Prostate gland (tissue), 2 donors: ENCODE data around the gene SNX1.

Experiments used
- POLR2AphosphoS5 ChIP-seq: sonication (generic); formaldehyde crosslinking; IDR thresholded peaks from one replicate; pipeline ENCODE4 v1.6.1; 2017; ENCODE audit warnings: antibody characterized with exemption
- TF ChIP-seq, protein P1 (sequence below), 4 experiments: fragments of 200-600 bp in 2 of 4; fragments of 450-650 bp in 2 of 4; sonication (generic) in 2 of 4; IDR thresholded peaks; 1 replicate in 3 of 4; 2 replicates in 1 of 4; pipeline ENCODE4 v1.5.1; 2016 to 2019; ENCODE audit warnings: antibody characterized with exemption in 4 of 4, mild to moderate bottlenecking in 2 of 4, moderate library complexity in 2 of 4

- TF ChIP-seq, protein P1, sequence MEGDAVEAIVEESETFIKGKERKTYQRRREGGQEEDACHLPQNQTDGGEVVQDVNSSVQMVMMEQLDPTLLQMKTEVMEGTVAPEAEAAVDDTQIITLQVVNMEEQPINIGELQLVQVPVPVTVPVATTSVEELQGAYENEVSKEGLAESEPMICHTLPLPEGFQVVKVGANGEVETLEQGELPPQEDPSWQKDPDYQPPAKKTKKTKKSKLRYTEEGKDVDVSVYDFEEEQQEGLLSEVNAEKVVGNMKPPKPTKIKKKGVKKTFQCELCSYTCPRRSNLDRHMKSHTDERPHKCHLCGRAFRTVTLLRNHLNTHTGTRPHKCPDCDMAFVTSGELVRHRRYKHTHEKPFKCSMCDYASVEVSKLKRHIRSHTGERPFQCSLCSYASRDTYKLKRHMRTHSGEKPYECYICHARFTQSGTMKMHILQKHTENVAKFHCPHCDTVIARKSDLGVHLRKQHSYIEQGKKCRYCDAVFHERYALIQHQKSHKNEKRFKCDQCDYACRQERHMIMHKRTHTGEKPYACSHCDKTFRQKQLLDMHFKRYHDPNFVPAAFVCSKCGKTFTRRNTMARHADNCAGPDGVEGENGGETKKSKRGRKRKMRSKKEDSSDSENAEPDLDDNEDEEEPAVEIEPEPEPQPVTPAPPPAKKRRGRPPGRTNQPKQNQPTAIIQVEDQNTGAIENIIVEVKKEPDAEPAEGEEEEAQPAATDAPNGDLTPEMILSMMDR (IDR thresholded peaks at IDR 0.05): no peak
- TF ChIP-seq POLR2AphosphoS5: no peak
Measured at GRCh38 chr15:64110950-64111678, 15.3 kb downstream of the SNX1 start.
